ENCODE data around the gene VSX1.

VSX1 gene

DNA sequence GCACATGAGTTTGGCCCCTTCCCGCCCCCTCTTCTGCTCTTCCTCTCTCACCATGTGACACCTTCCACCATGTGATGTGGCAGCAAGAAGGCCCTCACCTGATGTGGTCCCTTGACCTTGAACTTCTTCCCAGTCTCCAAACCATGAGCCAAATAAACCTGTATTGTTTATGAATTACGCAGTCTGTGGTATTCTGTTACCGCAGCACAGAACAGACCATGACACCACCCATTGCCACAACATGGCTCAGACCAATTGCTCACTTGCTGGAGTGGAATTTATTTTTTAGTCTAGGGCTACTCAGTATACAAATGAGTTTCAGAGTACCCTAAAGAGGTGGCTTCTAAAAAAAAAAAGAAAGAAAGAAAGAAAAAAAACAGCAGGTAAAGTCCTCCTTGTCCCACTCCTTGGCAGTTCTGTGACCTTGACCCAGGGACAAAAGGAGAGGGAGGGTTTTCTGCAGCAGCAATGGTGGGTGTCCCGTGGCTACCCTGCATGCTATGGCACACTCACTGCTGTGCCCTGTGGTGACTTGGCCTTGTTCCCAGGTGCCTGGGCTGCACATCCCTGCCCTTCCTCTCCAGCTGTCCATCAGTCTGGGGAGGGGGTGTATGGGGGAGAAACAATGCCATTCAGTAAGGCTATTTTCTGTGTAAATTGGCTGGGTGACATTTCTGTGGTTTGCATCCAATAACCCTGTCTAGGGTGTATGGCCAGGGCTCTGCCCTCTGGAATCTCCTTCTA lies 5.4 kb upstream of the VSX1 start:
- DNase-seq (ENCODE audit: low spot score) = no peak

DNA sequence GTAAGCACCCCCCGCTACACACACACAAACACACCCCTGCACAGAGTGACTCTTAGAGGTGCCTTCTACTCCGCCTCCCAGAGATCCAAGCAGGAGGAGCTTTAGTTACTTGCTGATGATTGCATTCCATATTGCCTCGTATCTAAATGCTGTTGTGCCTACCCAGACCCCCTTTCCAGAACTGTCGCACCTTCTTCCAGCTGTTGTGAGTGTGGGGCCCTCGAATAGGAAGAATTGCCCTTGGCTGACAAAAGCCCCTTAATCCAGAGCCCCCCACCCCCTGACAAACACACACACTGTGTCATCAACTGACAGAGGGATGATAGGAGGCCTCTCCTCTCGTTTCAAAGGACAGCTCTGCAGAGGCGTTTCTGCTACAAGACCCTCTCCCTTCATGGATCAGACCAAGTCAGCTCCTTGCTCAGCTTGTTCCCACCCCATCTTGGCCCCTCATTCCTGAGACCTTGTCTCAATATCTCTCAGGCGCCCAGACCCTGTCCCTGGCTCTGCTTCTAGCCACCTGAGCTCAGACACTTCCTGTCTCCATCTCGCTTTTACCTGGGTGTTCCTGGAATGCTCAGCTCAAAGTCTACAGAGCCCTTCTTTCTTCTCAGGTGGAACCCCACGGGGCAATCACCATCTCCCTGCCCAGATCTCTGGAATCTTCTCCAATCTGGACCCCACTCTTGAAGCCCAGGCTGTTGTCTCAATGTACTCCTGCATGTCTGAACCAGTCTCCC lies 4.0 kb upstream of the VSX1 start:
- DNase-seq (ENCODE audit: low spot score) = no peak

DNA sequence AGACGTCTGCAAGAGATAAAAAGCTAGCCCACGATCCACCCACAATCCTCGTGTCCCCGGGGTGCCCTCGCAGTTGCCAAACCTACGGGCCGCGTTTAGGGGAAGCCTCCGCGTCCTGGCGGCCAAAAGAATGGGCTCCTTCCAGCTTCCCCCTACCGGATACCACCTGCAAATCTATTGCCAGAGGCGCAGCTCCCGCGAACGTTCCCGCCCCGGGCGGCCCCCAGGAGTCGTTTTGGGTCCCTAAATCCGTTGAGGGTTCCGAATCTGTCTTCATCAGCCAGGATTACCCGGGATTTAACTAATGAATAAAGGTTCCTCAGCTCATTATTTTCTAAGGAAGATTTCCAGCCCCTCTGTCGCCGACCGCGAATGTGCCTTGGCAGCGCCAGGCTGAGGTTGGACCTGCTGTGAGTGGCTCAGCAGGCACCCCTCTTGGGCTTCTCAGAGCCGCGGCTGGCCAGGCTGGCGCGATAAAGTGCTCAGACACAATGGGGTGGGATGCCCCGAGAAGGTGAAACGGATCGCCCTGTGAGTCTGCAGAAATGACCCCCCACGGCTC lies 2.8 kb upstream of the VSX1 start:
- DNase-seq (ENCODE audit: low spot score) = no peak

DNA sequence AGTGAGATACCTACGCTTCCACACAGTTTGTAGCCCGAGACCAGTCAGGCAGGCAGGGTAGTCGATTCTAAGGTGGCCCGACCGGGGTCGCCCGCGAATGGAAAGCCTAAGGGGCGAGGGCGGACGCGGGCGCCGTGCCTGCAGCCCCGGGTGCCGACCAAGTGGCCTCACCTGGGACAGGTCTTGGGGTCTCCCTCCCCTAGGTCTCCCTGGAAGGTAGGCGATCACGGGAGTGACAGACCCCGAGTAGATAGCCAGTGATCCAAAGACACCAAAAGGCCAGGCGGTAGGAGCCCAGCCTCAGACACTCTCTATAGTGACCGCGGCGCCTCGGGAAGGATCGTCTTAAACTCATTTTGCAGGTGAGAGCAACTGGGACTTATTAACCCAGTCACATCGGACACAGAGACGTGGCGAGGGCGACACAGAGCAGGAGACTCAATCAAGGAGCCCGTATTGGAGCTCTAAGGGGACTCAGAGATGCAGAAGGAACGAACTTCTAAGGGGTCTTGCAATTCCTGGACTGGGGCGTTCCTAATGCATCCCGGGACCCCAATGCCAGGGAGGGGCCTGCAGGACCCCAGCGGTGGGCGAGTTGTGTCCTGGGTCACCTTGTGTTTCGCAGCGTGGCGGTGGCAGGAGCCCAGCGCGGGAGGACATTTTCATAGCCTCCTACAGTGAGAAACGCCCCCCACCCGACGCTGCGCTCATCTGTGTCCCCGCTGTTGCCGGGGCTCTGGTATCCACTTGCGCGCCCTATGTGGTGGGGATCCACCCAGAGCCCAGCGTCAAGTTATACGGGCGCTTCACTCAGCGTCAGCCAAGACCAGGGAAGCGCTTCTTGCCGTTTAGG lies 2.1 kb upstream of the VSX1 start:
- no peak for DNase-seq (ENCODE audit: low spot score)

DNA sequence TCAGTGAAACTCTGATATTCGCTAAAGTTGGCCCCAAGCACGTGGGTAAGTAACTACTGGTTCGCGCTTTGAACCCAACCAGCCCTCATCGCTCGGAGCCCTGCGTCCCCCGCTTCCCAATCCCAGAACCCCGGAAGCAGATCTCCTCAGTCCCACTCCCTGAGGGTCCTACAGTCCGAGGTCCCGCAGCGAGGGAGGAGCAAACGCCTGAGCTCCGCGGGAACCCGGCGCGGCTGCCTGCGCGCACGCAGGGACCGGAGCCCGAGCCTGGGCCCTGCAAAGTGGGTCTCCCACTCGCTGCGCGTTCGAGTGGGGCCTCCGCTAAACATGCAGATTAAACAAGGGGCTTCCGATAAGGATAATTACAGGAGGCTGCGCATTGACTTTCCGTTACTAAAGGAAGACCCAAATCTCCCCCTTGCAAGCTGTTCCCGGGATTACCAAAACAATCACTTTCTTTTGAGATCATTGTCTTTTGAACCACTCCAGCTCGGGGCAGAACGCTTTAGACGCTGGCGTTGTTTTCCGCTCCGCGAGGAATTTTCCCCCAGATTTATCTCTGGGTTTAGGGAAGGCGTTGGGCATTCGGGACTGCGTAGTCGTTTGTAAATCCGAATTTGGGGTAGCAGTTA lies 1.3 kb upstream of the VSX1 start:
- no peak for DNase-seq (ENCODE audit: low spot score)

DNA sequence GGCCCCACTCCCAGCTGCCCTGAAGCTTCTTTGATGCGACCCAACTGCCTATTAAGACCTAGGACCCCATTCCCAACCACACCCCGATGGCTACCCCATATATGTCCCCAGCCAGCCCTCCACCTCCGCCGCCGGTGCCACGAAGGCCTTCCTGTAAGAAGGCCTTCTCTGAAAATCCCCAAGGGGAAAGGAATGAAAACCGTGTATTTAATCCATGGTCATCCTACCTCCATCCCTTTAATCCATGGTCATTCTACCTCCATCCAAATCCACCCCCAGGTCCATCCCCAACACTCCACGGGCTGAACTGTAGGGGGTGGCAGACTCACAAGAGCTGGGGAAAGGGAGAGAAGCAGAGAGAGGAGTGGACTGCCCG lies 545 bp upstream of the VSX1 start:
- DNase-seq (ENCODE audit: low spot score) = no peak

DNA sequence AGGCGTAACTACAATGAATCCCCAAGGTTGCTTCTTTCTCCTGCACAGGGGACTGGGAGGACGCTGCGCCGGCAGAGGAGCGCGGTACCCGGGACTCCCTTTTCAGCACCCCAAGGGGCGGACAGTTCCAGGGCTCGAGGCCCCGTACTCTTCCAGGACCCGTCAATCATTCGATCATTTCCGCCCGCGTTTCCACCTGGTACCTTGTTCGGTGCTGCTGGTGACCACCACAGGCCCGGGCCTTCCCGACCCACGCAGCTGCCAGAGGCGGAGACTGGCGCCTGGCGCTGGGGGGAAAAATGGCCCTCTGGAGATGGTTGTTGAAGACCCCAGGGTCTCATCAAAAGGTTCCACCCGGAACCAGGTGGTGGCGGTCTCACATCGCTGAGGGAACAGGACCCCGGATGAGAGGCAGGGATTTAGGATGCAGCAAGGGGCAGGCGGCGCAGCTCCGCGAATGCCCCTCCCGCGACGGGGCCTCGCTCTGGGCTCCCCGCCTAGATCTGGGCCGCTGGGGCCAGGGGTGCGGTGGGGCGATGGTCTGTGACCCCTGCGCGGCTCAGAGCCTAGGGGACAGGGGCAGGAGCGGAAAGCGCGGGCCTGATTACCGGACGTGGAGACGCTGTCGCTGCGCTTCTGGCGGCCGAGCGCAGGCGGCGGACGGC lies 744 bp downstream of the VSX1 start:
- DNase-seq (ENCODE audit: low spot score) = no peak

DNA sequence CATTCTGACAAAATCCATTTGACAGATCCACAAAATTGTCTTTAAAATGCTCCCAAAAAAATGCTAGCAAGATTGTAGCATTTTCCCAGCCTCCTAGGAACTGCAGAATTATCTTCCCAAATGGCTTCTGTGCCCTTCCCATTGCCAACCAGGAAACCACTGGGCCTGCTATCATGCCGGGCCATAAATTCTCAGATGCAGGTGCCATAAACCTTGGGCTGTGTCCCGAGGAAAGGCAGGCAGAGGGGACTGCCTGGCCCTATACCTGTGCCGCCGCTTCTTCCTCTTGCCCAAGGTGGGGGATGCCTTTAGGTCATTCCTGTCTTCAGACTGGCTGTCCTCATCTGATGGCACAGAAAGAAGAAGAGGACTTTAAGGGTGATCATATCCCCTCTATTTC lies 2.8 kb downstream of the VSX1 start:
- no peak for DNase-seq (ENCODE audit: low spot score)

DNA sequence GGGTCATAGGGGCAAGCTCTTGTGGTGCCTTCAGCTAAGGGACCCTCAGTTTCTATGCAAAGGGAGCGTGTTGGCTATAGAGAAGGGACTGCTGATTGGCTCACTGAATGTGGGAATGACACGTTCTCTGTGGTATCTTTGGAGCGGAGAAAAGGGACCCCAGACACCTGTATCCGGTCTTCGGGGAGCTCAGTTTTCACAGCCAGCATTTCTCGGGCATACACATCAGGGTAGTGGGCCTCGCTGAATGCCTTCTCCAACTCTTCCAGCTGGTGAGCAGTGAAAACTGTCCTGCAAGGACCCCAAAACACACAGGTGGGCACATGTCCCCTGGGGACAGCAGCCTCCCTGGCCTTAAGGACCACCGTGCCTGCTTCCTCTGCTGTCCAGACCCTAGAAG lies 3.3 kb downstream of the VSX1 start:
- no peak for DNase-seq (ENCODE audit: low spot score)

DNA sequence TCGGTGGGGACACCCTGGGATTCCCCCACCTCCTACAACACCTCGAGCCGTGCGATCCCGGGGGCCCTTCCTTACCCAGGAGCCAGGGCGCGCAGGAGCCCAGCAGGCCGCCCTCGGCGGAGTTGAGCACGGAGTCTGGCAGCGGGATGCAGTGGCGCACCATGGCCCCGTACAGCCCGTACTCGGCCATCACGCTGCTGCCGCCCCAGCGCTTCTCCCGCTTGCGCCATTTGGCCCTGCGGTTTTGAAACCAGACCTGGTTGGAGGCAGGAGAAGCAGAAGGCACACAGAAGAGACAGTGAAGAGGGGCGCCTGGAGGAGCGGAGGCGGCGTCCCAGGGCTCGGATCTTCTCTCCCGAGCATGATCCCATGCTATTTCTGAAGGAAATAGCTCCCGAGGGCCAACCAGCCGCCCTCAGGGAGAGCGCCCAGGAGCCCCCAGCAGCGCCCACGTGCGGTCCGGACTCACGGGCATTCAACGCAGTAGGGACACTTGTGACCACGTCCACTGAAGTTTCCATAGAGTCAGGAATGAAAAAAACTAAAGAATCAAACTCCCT lies 4.3 kb downstream of the VSX1 start:
- no peak for DNase-seq (ENCODE audit: low spot score)

DNA sequence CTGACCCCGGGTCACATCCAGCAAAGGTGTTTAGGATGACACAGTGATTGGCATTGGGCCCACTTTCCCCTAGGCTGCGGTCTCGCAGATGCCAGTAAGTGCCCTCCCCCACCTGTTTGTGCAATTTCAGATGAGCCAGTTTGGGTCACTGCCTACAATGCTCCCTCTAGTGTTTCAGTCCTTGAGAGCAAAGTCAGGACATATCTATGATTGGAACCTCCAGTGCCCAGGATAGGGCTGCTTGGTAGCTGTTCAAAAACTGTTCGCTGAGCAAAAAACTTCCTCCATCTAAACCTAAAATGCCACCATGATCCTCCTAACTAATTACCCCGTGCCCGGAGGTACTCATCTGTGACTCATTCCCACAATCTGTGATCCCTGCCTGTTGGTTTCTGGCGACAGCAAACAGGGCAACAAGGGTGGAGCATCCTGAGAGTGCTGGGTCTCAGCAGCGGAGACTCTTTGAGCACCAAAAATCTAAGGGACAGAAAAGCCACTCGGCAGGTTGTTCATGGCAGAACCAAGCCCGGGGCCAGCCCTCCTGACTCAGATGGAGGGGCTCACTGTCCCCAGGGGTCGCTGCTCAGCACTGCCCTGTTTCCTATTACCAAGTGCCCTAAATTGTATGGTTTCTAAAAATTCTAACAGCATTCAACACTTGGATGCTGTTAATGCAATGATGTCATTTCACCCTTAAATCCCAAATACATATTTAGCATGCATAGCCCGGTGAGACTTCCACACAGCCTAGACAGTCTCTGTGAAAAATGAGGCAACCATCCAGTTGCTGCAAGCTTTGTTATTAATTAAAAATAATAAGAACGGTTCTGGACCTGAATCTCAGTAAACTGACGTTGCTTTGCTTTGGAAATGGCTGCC lies 5.0 kb downstream of the VSX1 start:
- DNase-seq (ENCODE audit: low spot score) = peak; percentile 77

DNA sequence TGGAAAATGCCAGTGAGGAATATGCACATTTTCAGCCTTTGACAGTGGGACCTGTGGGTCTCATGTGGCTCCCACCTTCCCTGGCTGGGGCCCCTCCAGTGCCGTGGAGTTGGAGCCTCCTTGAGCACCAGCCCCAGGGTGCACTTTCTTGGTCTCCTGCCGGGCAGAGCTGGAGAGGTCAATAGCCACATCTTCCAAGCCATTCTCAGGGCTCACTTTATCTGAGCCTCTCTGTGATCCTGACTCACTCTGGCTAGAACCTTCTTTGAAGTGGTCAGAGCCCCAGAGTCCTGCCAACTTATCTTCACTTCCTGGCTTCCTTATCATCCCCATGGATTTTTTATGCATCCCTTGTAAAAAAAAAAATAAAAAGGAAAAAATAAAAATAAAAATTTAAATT lies 5.7 kb downstream of the VSX1 start:
- peak; percentile 67 for DNase-seq (ENCODE audit: low spot score)

DNA sequence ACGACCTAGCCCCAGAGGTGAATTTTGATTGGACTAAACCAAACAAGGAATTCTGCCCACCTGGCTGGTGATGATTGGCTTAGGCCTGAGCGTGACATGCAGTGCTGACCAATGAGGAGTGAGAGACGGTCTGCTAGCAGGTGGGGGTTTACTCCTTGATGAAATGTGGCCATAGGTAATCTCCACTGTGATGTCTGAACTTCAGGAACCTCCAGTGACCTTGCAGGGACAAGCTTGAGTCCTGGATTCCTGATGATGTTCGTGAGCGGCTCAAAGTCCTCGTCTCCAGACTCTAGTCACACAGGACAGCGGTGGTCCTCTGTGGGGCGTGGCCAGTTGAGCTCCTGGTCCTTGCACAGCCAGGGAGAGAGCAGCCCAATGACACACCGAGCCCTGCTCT lies 8.4 kb downstream of the VSX1 start:
- no peak for DNase-seq (ENCODE audit: low spot score)

DNA sequence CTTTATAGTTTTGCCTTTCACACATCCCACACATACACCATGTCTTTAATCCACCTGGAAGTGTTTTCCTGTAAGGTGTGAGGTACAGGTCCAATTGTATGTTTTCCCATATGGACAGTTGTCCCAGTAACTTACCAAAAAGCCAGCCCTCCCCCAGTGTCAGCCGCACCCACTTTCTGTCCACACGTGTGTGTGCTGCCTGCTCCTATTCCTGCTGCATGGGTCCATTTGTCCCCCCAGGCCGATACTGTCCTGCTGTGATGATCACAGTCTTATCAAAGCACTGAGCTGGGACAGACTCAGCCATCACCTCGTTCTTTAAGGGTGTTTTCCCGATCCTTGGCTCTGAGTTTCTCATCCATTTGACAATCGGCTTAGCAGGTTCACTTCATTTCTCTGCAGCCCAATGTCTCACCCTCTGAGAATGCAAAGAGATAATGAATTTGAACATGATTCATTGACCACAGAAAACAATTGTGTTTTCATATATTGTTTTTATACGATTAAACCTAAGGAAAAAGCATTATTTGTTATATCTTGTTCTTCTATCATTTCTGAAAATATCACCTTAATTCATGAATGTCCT lies 9.6 kb downstream of the VSX1 start:
- DNase-seq (ENCODE audit: low spot score) = no peak

DNA sequence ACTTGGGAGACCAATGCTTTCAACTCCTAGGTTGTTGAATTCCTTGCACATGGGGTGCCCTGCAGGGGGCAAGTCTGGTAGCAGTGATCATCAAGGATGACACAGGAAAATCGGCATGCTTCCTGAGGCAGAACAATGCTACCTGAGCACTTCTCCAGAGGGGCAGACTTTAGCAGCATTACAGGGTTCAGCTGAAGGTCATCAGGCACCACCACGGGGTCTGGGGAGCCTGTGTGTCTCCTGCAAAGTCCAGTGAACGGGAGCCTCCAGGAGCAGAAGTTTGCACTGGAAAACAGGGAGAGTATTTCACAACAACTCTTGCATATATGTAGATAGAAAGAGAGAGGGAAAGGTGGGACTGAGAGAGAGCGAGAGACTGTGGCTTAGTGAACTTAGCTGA lies 10.2 kb downstream of the VSX1 start:
- DNase-seq (ENCODE audit: low spot score) = no peak

DNA sequence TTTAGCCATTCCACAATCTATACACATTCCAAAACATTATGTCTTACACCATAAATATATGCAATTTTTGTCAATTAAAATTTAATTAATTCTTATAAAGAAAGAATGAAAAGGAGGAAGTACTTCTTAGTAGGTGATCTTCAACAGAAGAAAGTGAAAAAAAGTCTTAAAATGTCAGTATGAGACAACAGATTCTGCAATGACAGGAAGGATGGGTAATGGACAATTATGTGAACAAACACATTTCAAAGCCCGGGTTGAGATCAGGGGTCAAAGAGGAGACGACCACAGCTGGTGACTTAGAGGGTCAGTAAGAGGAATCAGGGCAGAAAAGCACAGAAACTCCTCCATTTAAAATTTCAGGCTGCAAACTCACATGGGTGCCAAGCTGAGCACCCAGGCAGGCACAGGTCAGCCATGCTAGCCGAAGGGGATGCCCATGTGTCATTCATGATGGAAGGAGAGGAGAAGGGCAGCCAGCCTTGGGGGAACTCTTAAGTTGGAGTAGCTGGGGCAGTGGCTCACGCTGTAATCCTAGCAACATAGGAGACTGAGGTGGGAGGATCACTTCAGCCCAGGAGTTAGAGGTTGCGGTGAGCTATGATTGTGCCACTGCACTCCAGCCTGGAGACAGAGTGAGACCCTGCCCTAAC lies 11.0 kb downstream of the VSX1 start:
- no peak for DNase-seq (ENCODE audit: low spot score)

DNA sequence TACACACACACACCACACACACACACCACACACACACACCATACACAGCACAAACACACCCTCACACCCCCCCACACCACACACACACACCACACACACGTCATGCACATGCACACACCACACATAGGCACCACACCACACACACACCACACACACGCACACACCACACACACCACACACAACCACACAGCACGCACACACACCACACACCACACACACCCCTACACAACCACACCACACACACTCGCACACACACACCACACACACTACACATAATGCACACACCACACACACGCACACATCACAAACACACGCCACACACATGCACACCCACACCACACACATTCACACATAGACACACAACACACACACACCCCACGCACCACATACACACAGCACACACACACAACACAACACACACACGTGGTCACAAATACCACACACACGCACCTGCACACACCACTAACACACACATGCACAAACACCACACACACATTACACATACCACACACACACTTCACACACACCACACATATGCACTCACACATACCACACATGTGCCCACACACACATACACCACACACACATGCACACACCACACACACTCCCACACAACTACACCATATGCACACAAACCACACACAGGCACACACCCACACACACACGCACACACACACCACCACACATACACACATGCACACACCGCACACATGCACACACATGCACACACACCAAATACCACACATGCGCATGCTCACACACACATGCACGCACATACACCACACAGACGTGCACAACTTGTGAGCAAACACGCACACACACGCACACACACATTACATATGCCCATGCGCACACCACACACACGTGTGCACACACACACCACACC lies 14.6 kb downstream of the VSX1 start:
- no peak for DNase-seq (ENCODE audit: low spot score)

DNA sequence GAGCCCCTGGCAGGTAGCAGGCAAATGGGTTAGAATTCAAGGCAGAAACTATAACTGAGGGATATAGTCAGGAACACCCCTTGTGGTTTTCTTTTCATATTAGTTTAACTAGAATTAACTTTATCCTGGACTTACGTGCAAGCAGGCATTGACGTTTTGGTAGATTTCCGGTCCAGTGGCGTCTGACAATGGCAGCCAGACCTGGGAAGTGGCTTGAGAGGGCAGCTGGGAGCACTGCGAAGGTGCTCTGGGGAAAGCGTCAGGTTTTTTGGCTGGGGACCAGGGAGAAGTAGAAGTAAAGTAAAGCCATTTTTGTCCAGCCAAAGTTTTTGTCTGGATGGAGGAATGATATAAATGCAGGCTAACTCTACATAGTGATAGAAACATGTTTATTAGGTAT lies 15.6 kb downstream of the VSX1 start:
- no peak for DNase-seq (ENCODE audit: low spot score)

All from LoVo (cell line).